ENCODE results near the gene DUS4L.
A peak's percentile ranks its signal among the peaks of the same experiment; 100 is the strongest.
"Not testable (repeated sequence)": the region's sequence is repeated elsewhere in the genome, so short reads cannot be mapped to it uniquely, and the experiment has no call there.

The DUS4L gene, protein sequence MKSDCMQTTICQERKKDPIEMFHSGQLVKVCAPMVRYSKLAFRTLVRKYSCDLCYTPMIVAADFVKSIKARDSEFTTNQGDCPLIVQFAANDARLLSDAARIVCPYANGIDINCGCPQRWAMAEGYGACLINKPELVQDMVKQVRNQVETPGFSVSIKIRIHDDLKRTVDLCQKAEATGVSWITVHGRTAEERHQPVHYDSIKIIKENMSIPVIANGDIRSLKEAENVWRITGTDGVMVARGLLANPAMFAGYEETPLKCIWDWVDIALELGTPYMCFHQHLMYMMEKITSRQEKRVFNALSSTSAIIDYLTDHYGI

DNA sequence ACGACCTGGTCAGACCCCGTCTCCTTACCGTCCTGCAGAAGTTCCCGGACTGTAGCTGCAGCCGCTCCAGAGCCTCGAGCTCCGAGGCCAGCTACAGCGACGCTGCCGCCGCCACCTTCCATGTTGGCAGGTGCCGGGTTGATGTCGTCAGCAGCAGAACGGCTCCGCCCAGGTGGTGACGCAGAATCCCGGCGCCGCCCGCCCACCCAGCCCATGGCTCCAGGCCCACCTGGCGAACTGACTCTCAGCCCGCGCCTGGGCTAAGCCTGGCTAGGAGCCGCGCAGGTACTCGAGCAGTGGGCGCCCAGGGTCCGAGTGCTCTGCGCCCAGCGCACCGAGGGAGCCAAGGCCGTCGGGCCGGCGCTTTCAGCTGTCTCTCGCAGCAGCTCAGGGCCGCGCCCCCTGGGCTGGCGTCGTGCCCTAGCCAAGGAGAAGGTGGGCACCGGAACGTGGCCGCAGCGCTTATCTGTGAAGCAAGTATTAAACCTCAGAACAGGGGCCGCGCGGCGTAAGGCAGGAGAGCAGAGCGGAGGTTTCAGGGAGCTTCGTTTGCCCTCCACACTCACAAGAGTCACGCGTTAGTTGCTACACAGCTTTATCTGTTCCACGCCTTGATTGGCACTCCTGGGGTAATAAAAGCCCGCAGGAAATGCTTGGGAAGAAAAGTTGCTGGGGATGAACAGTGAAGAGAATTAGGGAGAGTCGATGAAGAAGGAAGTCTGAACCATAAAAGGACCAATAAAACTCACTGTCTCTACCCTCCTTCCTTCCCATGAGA is at the start of gene DUS4L, which contains the start of gene COG5:
TSS of gene DUS4L (plus strand) at position 197 of the 778 bp plus-strand sequence. CDS start 3,100 bp downstream, outside the sequence.
TSS of gene COG5 (minus strand) at position 146 of the 778 bp plus-strand sequence. CDS start at position 122, 24 bp downstream.
- DNase-seq = peak; percentile 85

DNA sequence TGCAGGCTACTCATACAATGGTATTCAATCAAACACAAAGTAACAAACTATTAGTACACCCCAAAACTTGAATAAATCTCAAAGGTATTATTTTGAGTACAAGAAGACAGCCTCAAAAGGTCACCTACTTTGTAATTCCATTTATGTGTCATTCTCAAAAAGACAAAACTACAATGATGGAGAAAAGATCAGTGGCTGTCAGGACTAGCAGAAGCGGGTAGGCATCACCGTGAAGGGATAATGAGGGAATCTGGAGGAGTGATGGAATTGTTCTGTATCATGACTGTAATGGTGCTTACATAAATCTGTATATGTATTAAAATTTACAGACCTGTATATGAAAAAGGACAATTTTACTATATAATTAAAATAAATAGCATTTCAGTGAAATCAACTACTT is 37.1 kb upstream of the DUS4L start:
- no peak for DNase-seq

DNA sequence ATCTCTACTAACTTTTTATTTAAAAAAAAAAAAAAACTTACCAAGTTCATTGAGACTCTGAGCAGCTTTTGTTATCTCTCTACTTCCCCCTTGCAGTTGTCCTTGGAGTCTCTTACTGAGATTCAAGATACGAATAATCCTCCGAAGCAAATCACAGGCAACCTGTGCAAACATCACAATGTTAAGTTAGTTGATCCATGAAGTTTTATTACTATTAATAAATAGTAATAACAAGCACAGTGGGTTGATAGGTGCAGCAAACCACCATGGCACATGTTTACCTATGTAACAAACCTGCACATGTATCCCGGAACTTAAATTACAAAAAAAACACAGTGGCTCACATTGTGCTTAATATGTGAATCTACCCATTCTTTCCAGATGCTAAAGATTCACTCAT is 36.6 kb upstream of the DUS4L start:
- DNase-seq = no peak

DNA sequence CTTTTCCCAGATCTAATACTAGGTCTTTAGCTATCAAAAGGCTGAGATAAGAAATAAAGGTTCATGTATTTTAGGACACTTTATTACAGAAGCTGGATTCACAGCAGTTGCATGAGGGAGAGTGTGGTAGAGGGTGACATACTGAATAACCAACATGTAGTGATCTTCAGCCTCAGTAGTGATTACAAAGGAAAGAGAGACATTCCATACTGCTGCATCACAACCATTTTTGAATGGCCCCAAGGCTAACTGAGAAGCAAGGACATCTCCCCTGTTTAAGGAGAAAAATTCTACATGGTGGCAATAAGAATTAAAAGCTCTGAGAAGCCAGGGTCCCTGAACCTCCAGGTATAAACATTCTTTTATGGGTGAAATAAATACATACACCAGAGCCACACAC is 35.3 kb upstream of the DUS4L start:
- DNase-seq = no peak

DNA sequence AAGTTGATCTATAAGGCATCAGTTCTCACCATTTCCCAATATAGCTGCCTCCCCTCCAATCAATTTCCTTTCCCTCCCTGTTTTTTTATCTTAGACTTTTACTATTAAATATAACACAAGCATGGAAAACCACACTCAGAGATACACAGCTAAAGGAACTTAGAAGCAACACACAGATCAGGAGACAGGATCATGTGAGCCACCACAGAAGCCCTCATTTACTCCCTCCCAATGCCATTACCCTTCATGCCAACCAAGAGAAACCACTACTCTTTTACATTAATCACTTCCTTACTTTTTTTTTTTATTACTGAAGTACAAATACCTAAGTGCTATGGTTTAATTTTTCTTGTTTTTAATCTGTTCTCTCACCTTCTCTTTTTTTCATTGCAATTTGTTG is 33.0 kb upstream of the DUS4L start:
- DNase-seq = no peak

DNA sequence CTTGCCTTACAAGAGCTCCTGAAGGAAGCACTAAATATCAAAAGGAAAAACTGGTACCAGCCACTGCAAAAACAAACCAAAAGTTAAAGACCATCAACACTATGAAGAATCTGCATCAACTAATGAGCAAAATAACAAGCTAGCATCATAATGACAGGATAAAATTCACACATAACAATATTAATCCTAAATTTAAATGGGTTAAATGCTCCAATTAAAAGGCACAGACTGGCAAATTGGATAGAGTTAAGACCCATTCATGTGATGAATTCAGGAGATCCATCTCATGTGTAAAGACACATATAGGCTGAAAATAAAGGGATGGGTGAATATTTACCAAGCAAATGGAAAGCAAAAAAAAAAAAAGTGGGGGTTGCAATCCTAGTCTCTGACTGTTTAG is 29.6 kb upstream of the DUS4L start:
- no peak for DNase-seq

DNA sequence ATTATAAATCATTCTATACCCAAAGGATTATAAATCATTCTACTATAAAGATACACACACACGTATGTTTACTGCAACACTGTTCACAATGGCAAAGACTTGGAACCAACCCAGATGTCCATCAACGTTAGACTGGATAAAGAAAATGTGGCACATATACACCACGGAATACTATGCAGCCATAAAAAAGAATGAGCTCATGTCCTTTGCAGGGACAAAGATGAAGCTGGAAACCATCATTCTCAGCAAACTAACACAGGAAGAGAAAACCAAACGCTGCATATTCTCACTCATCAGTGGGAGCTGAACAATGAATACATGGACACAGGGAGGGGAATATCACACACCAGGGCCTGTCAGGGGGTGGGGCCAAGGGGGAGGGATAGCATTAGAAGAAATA is 26.5 kb upstream of the DUS4L start:
- not testable (repeated sequence) for DNase-seq

DNA sequence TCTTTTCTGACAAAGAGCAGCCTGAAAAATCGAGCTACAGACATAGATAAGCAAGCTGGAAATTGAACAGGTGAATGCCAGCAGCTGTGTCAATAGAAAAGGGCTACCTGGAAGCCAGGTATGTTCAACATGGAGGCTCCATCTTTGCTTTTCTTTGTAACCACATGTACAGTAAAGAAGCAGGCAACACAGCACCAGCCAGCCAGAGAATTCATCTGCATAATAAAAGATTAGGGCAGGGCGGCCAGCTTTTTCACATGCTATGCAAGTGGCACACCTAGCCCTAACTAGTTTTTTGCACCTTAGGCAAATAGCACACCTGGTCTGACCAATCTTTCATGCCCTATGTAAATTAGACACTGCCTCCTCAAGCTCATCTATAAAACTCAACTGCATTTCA is 25.8 kb upstream of the DUS4L start:
- DNase-seq = no peak

DNA sequence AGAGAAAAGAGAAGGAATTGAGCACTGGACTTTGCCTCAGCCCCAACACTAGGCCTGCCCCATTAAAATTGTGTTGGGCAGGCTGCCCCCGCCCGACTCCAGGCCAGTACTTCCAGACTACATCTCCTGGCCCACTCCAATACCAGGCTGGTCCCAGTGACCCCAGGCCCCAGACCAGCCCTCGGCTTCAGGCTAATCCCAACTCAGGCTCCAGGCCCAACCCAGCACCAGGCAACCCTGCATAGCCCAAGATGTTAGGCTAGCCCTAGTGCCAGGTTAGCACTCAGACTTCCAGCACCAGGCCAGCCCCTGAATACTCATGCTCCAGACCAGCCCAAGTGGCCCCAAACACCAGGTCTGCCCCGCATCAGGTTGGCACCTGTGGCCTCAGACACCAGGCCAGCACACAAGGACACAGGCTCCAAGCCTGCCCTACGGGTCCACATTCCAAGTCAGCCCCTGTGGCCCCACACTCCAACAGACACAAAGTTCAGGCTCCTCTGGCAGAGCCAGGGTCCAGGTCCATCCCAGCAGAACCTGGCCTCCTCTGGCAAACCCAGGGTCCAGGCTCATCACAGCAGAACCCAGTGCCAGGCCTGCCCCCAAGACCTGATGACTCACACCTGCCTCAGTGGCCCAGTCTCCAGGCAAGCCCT is 20.3 kb upstream of the DUS4L start:
- no peak for DNase-seq

DNA sequence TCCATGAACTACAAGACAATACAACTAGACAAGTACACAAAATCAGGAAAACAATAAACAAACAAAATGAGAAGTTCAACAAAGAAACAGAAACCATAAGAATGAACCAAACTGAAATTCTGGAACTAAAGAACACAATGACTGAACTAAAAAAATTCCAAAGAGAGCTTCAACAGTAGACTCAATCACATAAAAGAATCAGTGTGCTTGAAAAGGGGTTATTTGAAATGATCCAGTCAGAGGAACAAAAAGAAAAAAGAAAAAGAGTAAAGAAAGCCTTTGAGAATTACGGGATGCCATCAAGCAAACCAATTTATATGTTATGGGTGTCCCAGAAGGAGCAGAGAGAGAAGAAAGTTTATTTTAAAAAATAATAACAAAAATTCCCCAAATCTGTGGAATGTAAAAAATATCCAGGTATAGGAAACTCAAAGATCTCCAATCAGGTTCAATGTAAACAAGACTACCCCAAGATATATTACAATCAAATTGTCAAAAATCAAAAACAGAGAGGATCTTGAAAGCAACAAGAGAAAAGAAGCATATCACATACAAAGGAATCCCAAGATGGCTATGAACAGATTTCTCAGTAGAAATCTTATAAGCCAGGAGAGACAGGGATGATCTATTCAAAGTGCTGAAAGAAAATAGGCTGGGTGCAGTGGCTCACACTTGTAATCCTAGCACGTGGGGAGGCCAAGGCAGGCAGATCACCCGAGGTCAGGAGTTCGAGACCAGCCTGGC is 18.8 kb upstream of the DUS4L start:
- DNase-seq = no peak

DNA sequence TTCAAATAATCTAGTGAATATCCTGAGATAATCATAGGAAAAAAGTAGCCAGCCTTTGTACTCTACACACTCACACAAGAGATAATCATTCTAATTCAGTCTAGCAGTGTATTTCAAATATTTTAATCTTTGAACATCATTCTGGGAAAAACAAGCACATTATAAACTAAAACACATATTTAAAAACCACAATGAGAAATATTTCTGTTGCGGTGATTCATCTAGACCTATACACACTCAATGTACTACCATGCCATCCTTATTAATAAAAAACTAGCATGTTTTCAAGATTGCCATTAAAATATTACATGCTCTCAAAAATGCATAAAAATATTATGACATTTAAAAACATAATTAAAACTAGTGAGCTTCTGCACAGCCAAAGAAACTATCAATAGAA is 11.8 kb upstream of the DUS4L start:
- DNase-seq = no peak

DNA sequence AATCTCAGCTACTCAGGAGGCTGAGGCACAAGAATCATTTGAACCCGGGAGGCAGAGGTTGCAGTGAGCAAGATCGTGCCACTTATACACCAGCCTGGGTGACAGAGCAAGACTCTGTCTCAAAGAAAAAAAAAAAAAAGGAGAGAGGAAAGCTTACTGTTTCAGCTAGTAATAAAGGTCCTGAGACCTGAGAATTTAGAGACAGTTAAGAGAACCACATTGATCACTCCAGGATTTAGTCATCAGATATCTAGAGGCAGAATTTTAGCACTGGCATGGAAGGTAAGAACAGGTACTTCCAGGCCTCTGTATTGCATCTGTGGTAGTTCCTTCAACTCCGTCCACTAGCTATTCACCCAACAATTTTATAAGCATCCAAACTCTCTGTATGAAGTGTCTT is 7.9 kb upstream of the DUS4L start:
- peak; percentile 46 for DNase-seq

DNA sequence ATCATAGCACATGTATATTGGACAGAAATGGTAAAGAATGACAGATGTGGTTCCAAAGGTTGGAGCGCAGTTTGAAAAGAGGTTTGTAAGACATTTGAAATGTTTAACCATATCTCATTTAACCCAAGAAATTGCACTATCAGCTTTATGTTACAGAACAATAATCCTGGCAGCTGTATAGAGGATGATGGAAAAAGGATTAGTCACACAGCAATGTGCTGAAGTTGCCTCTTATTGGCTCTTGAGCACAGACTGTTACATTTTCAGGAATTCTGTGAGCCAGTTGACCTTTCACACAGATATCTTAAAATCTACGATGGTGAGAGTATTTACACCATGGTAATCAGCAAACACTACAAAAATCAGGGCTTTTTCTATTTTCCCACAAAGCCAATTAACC is 3.9 kb upstream of the DUS4L start:
- no peak for DNase-seq

DNA sequence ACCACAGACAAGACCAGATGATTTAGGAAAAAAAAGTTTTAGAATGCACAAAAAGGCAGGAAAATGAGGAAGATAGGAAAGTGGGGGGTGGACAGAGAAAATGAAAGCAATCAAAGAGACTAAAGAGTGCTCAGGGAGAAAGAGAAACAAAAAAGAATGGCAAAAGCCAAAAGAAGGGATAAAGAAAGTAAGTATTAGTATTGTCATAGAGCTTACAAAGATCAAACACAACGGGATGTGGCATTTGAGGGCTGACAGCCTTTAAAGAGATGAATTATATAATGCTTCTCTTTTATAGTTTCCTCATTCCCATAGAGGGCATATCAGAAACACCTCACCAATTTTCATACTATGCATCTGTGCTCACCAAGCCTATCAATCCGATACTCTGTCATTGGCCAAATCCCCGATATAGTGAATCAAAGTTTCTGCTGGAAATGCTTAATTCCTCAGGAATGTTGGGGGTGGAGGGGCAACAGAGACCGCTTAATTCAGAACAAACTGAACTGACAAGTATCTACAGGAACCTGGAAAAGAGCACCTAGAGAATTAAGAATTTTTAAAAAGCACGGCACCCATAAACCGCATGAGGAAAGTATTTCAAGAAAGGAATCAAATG is 2.8 kb upstream of the DUS4L start:
- peak; percentile 38 for DNase-seq

DNA sequence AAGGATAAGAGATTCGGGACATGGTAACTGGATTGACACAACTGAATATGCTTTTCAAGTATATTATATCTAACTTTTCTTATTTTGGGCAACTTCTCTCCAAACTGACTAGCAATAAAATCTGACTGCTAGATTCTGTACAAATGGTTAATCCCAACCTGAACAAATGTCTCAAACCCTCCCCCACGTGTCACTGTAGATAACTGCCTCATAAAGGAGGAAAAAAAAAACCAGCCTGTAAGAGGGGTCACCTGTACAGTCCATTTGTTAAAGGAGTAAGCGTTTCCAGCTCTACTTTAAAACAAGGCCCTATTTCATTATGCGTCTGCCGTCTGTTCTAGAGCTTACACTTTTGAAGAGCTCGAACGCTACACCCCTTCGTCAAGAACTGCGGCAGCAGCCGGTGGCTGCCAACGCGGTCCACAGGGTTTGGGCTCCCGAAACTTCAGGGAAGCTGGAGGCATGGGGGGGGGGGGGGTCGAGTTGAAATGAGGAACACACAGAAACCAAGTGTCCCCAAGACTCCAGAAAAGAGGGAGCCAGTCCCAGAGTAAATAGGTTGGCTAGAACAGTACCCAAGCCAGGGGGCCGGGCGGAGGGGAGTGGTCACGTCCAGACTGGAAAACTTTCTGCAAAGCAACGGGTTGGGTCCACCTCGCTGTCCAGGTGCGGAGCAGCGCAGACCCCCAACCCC is 543 bp upstream of the DUS4L start:
- DNase-seq = no peak

DNA sequence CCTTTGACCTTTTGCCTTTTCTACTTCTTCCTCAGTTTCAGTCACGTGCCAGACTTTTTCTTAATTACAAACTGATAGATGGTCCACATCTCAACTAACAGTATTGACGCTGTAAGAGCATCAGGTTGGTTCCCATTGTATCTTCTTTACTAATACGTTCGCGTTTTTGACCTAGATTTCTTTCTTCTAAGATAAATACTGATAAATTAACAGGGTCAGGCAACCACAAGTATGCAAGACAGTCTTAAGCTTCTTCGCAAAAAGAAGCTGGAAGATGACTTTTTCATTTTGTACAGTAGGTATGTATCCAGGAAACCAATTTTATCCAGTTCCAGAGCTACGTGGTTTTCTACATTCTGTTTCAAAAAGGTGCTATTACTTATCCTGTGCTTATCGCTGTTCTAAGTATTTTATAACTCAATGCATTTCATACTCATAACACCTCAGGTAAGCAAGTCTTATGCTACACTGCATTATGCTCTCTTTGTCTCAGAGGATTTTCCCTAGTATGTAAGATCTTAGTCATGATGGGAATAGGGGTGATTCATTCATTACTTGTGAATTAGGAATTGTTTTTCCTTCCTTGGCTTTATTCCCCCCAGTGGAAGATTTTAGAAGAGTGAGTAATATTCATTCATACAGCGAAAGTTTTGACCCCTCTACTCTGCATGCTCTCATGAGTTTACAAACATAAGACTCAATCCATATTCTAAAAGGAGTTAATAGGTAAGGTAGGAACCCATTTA is 955 bp downstream of the DUS4L start:
- no peak for DNase-seq

DNA sequence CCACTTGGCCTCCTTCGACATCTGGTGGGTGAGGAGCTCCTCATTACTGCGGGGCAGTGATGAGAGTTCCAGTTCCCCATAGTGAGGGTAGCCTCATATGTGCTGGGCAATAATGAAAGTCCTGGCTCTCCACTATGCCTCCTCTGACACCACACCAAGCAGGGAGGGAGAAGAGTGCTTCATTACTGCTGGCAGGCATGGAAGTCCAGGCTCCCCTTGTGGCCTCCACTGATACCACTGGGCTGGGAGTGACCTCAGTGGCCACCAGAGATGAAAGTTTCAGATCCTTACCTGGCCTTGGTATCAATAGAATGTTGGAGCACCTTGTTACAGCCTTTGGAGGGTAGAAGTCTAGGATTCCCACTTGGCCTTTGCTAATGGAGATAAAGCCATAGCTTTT is 6.5 kb downstream of the DUS4L start:
- DNase-seq = no peak

DNA sequence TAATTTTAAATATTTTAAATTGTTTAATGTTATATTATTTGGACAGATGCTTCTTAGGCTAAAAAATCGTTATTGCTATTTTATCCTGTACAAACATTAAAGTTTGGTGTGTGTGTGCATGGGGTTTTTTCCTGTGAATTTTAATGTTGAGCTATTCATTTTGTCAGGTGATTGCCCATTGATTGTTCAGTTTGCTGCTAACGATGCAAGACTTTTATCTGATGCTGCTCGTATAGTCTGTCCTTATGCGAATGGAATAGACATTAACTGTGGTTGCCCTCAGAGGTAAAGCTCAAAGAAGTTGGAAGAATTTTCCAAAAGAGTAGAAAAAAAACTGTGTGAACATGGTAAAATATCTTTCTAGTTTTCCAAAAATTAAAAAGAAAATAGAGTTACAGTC is 9.8 kb downstream of the DUS4L start:
- DNase-seq = no peak

DNA sequence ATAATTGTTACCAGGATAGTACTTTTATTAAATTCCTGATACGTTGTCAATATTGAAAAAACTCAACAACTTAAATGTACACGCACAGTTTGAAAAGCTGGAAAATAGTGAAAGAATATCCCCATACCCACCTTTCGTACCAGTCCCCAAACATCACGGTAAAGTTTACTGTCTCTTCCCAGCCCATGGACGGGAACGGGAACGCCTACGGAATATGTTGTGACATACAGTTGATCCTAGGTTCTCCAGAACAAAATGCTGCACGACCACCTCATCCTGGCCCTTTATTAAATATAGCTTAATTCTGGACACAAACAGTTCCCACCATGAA is 15.7 kb downstream of the DUS4L start:
- DNase-seq = no peak

DNA sequence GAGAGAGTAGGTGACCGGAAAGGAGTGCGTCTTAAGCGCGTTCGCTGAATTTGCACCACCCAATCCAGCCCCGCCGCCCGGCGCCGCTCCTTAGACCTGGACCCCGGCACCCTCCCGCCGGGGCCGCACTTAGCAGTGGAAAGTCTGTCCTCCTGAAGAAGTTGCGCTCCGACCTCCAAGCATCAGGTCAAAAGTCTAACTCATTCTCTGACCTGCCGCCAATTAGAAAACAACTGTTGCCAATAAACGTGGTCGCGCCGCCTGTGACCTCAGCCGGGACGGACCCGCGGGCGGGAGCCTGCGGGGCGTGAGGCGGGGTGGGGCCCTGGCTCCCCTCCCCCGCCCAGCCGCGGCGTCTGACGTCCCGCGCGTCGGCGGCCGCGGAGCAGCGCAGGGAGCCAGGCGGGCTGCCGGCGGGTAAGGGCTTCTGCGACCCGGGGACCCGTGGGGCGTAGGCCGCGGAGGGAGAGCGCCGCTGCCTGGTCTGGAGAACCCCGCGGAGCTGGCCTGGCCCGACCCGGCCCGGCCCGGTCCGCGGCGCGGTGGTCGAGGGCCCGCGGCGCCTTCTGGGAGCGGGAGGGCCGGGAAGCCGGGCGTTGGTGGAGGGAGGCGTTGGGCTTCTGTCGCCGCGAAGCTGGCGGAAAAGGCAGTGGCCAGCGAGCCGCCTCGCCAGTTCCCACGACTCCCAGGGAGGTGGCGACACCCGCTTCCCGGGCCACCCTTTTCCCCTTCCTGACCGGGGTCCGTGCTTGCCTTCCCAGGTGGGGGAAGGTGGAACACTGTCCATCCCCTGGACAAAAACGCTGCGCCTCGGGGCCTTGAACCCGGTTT is 16.3 kb downstream of the DUS4L start, which contains the start of gene BCAP29:
TSS of gene BCAP29 (plus strand) at position 362 of the 831 bp plus-strand sequence. CDS start 527 bp downstream, outside the sequence.
- peak; percentile 82 for DNase-seq

Measured in activated CD4-positive, alpha-beta T cell treated with anti-CD3 and anti-CD28 coated beads, Interleukin-2, Interleukin-6, amounts not matched to agents 100 ng/mL and 50 ng/mL, durations not matched to agents 16 hours and 8 hours (primary cell).